NOMO-1 treated with dmso at 0.1 percent for 144 hours (cell line): ENCODE measurements around the gene CRYGS.
"Not testable (repeated sequence)": the region's sequence is repeated elsewhere in the genome, so short reads cannot be mapped to it uniquely, and the experiment has no call there.

Experiments
- DNase-seq: peaks from one replicate; lab custom pipeline; 2025; ENCODE audit not compliant: unreplicated experiment; lab: John Stamatoyannopoulos, UW

Gene CRYGS

DNA sequence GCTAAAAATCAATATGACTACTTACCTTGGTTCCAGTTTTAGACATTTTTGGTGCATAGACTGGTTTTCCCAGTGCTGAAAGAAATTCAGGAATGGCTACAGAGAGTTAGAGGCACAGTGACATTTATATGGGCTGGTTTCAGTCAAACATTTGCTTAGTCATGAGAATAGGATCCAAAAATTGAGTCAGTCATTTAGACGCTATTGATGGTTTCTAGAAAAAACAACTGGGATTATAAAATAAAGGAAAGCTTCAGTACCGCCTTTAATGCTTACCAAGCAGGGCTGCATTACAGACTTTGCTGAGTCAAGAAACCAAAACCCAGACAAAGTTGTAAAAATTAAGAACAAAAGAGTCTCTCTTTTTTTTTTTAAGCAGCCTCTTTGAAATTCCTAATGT is at the start of gene CRYGS:
Gene CRYGS, minus strand, starts transcription at position 100 of the 400 bp plus-strand sequence. Its CDS starts 54 bp downstream, at position 46.
- no peak for DNase-seq

DNA sequence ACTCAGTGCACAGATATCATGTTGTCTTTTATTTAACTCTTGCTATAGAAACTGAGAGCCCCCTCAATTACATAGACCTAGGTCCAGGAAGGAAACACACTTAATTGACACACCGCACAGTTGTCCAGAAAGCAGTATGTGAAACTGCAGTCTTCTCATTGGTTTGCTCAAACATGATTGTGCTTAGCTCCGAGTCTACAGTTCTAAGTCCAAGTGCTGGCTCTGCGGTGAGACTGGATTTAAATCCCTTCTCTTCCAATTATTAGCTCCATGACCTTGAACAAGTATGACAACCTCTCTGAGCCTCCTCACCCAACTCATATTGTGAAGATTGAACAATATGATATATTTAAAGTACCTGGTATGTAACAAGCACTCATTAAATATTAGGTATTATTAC is 49.7 kb upstream of the CRYGS start:
- no peak for DNase-seq

- no peak for DNase-seq
These were observed 48.5 kb upstream of the CRYGS start for GRCh38 chr3:186592682-186593081.

DNA sequence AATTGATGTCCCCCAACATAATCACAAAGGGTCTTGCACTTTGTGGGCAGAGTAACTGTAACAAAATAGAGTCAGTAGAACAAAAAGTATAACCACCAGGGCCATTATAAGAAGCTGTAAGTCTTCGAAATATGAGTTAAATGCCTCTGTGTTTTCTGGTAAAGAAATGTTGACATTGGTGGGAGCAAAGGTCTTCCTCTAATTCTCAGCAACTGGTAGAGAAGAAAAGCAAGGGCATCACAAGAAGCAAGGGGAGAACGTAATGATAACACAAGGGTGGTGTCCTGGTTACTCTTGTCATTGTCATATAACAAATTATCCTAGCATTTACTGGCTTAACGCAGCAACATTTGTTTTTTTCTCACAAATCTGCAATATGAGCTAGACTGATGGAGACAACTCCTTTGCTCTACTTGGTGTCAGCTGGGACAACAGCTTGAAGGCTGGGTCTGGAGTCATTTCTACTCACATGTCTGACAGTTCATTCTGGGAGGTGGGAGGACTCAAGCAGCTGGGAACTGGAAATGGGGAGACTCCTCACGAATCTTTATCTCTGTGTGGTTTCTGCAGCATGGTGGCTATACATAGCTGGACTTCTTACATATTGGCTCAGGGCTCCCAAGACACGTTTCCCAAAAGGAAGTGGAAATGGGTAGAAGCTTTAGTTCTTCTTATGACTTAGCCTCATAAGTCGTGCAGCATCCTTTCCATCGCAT is 46.6 kb upstream of the CRYGS start:
- DNase-seq = no peak

DNA sequence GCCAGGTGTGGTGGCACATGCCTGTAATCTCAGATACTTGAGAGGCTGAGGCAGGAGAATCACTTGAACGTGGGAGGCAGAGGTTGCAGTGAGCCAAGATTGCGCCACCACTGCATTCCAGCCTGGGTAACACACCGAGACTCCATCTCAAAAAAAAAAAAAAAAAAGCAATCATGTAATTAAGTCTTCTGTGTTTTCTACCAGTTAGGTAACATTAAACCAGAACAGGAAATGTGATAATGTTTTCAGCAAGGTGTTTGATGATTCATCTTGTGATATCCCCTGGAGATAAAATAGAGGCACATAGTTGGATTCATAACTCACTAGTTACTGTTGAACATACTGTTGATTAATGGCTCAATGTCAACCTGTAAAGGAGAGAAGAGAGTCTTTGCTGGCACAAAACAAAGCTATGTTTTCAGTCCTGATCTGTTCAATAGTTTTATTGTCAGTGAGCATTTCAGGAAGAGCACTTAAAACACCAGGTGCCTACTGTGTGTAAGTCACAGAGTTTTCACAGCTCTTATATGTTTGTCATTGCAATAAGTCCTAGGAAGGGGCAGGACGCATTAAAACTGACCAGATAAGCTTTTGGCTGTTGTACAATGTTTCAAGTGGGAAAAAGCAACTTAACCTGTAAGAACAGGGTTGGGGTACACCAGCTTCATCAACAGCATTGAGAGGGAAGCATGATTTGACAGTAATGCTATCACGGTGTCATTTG is 45.8 kb upstream of the CRYGS start:
- DNase-seq = no peak

DNA sequence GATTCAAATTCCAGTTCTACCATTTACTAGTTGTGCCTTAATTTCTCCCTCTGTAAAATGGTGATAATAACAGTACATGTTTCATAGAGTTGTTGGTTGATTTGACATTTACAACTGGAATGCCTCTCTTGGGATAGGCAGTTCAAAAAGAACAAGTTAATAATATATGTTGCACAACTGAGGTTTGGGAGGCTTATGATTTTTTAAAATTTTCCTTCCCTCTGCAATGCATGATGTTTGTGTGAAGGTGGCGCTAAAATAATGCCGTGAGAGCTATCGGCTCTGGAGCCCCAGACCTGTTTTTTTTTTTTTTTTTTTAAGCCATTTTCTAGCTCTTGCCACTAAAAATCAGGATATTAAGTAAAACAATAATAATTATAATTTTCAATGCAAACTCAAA is 44.9 kb upstream of the CRYGS start:
- no peak for DNase-seq

DNA sequence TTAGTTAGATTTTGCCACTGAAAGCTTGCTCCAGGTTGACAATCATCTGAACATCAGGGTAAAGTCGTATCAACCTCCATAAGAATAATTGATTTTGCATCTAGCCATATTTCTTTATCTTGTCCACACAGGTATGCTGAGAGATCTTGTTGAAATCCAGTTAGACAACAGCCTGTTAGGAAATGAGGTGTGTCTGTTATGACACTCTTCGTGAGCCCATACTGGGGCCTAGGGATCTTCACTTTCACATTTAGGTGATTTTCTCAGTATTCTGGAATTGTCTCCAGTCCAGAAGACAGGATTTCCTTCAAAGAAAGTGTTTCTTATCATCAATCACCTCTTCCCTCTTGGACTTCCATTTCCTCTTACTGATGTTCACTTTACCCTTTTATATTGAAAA is 44.5 kb upstream of the CRYGS start:
- DNase-seq = no peak

DNA sequence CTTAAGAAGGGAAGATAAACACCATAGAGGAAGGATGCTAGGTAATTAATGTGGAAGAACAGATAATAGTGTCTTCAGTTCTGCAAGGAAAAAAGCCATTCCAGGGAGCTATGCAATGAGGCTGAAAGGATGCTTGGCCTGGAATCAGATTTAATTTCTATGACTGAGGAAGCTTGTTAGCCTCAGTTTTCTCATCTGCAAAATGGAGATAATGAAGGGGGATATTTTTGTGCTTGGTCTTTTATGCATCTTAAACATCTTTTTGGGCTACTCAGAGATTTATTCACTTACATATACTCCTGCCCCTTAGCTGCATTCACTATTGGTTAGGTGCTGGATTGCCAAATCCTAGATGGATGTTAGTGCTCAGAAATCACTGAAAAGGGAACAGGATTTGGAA is 43.0 kb upstream of the CRYGS start:
- no peak for DNase-seq

GRCh38 chr3:186586245-186586644 is 42.1 kb upstream of the CRYGS start:
- not testable (repeated sequence) for DNase-seq

- DNase-seq = no peak
These were observed 39.7 kb upstream of the CRYGS start for GRCh38 chr3:186583831-186584230.

DNA sequence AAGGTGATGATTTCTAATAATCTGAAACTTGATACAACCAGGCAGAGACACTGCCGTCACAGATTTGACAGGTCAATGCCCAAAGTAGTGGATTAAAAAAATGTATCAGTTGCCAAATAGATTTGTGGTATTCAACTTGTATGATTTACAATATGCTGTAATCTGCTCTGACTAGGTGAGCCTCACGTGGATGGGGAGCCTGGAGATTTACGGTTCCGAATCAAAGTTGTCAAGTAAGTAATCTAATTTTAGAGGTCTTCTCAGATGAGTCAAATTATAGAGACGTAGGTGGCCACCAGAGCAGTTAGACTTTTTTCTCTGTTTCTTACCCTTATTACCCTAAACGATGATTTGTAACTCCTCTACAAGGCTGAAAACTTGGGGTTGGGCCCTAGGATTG is 38.4 kb upstream of the CRYGS start:
- no peak for DNase-seq

DNA sequence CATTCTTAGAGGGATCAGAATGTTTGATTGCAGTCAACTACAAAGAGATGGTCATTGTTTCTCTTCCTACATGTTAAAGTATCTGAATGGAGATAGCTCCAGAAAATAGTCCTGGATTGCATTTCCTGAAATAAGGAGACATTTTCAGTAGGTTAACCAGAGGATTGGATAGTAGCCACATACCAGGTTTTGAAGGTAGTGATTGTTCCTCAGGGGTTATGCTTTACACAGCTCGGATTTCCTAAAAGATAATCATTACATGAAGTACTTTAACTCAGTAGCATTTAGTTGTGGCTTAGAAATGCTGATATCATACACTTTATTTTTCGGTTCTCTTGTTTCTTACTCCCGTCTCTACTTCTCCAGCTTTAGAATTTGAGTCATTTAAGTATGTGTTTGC is 36.6 kb upstream of the CRYGS start:
- no peak for DNase-seq

- no peak for DNase-seq
These were observed 33.3 kb upstream of the CRYGS start for GRCh38 chr3:186577521-186577920.

GRCh38 chr3:186571644-186572013 is 27.4 kb upstream of the CRYGS start:
- DNase-seq = peak; percentile 52

DNA sequence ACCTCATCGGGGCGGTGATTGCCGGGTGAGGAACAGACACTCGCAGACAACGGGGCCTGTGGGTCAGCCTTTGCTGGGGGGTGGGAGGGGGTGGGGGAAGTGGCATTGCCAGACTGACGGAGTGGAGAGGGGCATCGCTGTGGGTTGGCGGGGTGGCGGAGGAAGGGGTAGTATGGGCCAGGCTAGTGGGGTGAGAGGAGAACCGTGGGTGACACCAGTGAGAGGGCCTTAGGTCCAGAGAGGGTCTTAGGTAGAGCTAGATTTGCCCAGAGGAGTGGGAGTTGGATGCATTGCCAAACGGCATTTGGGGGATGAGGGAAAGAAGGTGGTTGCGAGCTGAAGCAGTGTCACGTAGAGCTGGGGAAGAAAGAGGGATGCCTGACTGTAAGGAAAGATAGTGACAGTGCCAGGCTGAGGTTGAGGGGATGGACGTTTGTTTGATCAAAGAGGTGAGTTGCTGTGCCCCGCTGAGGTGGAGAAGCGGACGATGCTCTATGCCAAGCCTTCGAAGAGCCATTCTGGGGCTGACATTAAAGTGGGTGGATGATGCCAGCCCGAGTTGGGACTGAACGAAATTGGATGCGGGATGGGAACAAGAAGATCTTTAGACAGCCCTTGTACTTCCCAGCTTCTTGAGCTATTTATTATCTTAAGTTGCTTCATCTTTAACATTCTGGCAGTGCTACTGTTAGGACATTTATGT is 26.9 kb upstream of the CRYGS start:
- DNase-seq = peak; percentile 52

DNA sequence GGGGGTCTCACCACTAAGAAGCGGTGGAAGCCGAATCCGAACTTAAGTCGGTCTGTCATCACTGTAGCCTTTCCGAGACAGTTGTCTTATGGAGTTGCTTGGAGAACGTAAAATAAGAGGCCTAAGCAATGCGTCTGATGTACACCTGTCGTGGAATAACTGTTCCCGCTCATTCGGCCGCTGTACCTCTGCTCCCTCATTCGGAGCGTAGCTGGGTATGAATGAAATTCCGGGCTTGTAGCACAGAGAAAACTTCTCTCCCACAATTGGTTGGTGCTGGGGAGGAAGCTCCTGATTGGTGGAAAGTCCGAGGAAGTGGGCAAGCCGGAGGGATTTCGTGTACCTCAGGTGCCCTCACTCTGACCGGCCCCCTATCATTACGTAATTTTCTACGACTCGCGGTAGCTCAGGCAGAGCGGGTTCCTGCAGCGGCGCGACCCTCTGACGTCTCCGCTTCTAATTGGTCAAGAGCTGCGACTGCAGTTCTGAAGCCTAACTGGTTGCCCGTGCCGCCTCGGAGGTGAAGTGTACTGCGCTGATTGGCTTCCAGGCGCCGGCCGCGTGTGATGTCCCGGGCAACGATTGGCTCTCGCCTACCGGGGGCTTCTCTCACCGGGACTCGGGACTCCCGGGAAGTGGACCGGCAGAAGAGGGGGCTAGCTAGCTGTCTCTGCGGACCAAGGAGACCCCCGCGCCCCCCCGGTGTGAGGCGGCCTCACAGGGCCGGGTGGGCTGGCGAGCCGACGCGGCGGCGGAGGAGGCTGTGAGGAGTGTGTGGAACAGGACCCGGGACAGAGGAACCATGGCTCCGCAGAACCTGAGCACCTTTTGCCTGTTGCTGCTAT is 26.1 kb upstream of the CRYGS start, which contains the start of gene DNAJB11:
Gene DNAJB11, plus strand, starts transcription at position 625 of the 845 bp plus-strand sequence. Its CDS starts 178 bp downstream, at position 803.
- DNase-seq = peak; percentile 100

GRCh38 chr3:186569779-186570095 is 25.6 kb upstream of the CRYGS start:
- no peak for DNase-seq

DNA sequence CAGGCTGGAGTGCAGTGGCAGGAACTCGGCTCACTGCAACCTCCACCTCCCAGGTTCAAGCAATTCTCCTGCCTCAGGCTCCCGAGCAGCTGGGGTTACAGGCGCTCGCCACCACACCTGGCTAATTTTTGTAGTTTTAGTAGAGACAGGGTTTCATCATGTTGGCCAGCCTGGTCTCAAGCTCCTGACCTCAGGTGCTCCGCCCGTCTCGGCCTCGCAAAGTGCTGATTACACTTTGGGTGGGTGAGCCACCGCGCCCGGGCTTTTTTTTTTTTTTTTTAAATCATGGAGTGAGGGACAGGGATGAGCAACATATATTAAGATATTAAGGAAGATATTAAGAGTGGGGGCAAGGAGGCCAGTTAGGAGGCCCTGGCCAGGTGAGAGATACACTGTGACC is 25.2 kb upstream of the CRYGS start:
- not testable (repeated sequence) for DNase-seq

DNA sequence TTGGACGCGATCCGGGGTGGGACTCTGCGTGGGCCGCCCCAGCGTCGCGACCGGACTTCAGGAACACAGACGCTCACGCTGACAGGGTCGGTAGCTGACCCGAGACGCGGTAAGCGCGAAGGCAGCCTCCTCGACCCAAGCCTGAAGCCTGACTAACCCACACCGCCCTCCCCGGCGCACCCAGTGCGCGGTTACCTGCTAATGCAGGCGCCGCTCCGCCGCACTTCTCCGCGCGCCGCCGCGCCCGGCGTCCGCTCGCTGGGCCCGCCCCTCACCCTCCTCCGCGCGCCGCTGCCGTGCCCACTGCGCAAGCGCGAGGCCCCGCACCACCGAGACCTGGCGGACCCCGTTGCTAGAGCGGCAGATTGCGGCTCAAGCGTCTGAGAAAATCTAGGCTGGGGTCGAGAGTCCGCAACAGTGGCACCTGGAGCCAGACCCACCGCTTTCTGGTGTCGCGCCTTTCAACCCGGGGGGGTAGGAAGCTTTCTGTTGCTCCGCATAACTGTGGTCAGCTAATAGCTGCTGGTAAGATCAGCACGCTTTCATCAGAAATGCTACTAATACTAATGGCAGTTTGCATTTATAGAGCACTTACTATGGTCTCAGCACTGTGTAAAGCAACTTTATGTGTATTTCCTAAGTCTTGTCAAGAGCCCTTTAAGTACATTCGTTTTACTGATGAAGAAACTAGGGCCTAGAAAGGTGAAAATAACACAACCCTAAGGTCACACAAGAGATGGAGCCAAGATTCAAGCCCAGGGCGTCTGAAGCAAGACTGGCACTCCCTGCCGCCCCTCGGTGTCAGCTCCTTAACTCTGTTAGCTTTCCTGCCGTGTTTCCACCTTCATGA is 23.1 kb upstream of the CRYGS start, which contains the start of gene TBCCD1:
Gene TBCCD1, minus strand, starts transcription at position 268 of the 850 bp plus-strand sequence. CDS start 3,010 bp downstream, outside the sequence.
- DNase-seq = peak; percentile 91

GRCh38 chr3:186566772-186567071 is 22.5 kb upstream of the CRYGS start:
- no peak for DNase-seq
